SK-N-MC (cell line): ENCODE data around the gene MED27.

ENCODE experiments used
- EZH2 ChIP-seq: fragments of 200-600 bp; sonication (generic); IDR thresholded peaks from one replicate; pipeline ENCODE4 v1.6.1; 2017; ENCODE audit warnings: antibody characterized with exemption
- POLR2AphosphoS5 ChIP-seq: IDR thresholded peaks from 2 replicates; pipeline ENCODE4 v1.6.1; 2012; ENCODE audit warnings: mild to moderate bottlenecking, low read depth, low read length, borderline replicate concordance

DNA sequence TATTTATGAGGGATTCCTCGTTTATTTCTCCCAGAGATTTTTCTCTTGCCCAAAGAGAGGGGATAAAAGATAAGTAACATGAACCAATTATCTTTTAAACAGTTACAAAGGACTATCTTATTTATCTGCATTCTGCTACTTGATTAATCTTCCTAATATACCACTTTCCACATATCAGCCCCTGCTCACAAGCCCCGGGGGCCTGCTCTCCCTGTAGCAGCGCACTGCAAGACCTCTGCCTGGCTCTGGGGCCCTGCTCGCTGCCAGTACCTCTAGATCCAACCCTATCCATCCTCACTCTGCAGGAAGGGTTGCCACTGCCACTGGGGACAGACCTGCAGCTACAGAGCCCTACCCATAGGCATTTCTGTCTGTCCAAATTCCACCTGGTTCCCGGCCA lies 75.3 kb downstream of the MED27 start:
- TF ChIP-seq POLR2AphosphoS5: no peak
- TF ChIP-seq EZH2: no peak
